NK-92 (cell line): ENCODE measurements around the gene IGF2BP1.

ENCODE experiments used
- DNase-seq: peaks from one replicate; lab custom pipeline; 2025; ENCODE audit not compliant: unreplicated experiment; lab: John Stamatoyannopoulos, UW

Gene IGF2BP1

DNA sequence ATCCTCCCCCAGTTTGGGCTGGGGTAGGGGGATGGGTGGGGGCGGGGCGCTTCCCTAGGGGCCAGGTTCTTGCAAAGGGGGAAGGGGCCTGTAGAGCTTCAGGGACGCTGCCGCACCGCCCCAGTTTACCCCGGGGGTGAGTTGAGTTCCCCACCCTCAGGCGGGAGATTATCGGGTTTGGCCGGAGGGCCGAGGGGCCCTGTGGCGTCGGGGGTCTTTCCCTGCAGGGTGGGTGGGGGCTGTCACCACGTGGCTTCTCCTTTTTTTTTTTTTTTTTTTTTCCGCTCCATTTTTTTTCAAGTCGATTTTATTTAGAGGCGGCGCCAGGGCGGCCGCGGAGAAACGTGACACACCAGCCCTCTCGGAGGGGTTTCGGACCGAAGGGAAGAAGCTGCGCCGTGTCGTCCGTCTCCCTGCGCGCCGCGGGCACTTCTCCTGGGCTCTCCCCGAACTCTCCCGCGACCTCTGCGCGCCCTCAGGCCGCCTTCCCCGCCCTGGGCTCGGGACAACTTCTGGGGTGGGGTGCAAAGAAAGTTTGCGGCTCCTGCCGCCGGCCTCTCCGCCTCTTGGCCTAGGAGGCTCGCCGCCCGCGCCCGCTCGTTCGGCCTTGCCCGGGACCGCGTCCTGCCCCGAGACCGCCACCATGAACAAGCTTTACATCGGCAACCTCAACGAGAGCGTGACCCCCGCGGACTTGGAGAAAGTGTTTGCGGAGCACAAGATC is at the start of gene IGF2BP1:
TSS of gene IGF2BP1 (plus strand) at position 283 of the 724 bp plus-strand sequence. CDS start at position 644, 361 bp downstream.
- DNase-seq = no peak

DNA sequence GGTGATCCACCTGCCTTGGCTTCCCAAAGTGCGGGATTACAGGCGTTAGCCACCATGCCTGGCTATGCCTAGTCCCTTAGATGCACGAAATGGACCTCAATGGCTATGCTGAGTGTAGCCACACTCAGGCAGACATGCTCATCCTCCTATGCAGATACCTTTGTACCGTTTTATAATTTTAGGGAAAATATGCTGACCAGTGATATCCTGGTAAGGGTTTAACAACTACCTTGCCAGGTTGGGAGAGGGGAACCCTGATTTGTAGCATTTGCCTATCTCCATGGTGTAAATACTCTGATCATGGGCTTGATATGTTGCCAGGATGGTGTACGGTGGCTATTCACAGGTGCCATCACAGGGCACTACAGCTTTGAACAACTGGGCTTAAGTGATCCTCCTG is 45.6 kb upstream of the IGF2BP1 start:
- no peak for DNase-seq

DNA sequence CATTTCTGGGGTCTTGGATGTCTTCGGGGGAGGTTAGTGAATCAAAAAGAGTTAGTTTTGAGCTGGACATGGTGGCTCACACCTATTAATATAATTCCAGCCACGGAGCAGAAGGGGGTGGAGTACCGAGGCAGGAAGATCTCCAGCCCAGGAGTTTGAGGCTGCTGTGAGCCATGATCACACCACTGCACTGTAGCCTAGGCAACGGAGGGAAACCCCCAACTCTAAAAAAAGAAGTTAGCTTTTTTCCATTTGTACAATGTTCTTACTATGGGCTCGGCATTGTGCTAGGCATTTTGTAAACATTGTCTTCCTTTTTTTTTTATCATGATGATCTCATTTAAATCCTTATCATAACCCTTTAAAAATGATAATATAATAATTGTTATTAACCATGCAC is 44.3 kb upstream of the IGF2BP1 start:
- no peak for DNase-seq

- no peak for DNase-seq
Observed at GRCh38 chr17:48954300-48954755, 42.9 kb upstream of the IGF2BP1 start.

DNA sequence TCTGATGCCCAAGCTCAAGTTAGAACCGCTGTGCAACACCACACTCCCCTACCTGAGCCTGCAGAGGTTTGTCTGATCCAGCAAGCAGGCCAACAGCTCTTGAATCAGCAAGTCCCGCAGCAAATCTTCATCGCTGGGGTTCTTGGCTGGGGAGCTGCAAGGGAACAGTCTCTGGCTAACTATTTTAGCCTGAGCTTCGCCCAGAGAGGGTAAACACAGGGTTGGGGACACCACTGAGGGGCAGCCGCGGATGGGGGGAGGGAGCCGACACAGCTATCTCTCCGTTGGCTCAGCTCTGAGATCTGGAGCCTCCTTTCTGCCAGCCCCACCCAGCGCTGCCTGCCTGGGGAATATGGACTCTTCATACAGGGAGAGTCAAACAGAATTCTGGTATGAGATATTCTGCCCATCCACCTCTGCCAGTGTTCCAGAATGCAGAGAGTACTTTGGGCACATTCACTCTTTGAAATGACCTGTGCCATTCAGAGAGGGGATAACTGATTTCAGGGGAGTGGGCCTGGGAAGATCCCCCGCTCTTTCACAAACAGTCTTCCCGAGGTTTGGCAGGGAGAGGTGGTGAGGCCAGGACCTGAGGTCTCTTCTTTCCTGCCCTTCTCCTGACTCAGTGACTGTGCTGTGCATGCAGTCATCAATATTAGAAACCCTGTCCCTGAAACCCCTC is 36.2 kb upstream of the IGF2BP1 start:
- DNase-seq = no peak

- DNase-seq = no peak
Observed at GRCh38 chr17:48961516-48962233, 35.5 kb upstream of the IGF2BP1 start.

DNA sequence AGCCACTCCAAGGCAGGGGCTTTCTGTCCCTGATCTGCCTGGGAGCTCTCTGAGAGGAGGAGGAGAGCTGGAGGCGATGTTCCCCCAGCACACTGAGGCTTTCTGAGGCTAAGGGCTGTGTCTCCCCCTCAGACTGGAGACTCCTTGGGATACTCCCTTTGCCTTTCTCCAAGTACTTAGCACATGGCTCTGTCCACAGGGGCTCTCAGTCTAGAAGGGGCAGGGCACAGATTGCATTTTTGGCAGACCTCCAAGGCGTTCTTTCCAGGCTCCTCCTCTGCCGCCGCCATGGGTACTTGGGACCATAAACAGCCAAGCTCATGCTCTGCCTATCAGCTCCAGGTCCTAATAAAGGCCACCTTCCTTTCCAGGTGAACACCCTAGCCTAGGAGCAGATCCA is 27.0 kb upstream of the IGF2BP1 start:
- DNase-seq = no peak

GRCh38 chr17:48970865-48971687 is 26.1 kb upstream of the IGF2BP1 start:
- DNase-seq = no peak

GRCh38 chr17:48972749-48973097 is 24.5 kb upstream of the IGF2BP1 start:
- DNase-seq = no peak

GRCh38 chr17:48973806-48974205 is 23.4 kb upstream of the IGF2BP1 start:
- no peak for DNase-seq

DNA sequence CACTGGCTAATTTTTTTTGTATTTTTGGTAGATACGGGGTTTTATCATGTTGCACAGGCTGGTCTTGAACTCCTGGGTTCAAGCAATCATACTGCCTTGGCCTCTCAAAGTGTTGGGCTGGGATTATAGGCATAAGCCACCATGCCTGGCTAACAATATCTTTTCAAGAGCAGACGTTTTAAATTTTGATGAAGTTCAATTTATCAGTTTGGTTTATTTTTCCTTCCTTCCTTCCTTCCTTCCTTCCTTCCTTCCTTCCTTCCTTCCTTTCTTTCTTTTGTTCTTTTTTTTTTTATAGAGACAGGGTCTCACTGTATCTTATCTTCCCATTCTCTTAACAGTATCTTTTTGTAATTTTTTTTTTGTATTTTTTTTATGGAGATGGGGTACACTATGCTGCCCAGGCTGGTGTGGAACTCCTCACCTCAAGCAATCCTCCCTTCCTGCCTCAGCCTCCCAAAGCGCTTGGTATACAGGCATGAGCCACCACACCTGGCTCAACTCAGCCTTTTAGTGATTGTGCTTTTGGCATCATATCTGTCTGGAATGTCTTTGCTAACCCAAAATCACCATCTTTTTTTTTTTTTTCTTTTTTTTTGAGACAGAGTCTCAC is 15.2 kb upstream of the IGF2BP1 start:
- no peak for DNase-seq

GRCh38 chr17:48985436-48986245 is 11.5 kb upstream of the IGF2BP1 start:
- DNase-seq = no peak

DNA sequence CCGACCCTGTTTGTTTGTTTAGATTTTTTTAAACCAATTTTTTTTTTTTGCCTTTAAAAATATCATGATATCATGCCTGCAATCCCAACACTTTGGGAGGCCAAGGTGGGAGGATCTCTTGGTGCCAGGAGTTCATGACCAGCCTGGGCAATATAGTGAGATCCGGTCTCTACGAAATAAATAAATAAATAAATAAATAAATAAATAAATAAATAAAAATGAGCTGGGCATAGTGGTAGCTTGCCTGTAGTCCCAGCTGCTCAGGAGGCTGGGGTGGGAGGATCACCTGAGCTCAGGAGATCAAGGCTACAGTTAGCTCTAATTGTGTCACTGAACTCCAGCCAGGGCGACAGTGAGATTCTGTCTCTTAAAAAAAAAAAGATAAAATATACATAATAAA is 8.1 kb upstream of the IGF2BP1 start:
- no peak for DNase-seq

DNA sequence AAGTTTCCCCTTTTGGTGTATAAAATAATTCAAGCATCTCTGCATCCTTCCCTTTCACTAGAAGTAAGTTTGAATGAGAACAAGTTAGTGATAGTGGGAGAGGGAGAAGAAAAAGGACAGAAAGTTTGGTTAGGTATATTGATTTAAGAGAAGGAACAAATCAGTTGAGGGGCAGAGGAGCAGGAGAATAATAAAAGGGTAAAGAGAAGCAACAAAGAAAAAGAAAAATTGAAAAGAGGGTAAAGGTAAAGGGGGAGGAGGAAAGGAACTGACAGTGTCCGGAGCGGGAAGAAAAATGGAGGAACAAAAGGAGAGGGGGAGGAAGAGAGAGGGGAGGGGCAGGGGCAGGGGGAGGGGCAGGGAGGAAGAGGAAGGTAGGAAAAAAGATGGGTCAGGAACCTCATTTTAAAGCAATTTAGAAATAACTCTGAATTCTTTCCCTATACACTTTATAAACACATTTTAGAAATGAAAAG is 6.3 kb upstream of the IGF2BP1 start:
- no peak for DNase-seq

GRCh38 chr17:48992444-48992843 is 4.7 kb upstream of the IGF2BP1 start:
- no peak for DNase-seq

DNA sequence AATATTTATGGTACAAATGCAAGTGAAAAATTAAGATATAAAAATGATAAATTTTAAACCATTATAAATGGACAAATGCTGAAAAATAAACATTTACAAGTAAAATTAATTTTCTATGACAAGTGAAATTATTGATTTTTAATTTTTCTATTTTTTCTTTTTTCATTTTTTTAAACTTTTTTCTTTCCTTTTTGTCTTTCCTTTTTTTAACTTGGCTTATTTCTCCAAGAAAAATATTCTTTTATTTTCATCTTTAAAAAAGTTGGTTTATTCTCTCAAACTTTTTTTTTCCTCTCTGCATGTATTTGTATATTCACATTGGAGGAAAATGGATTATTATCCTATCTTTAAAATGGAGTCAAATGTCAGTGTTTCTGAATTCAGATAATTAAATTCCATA is 3.9 kb upstream of the IGF2BP1 start:
- no peak for DNase-seq

DNA sequence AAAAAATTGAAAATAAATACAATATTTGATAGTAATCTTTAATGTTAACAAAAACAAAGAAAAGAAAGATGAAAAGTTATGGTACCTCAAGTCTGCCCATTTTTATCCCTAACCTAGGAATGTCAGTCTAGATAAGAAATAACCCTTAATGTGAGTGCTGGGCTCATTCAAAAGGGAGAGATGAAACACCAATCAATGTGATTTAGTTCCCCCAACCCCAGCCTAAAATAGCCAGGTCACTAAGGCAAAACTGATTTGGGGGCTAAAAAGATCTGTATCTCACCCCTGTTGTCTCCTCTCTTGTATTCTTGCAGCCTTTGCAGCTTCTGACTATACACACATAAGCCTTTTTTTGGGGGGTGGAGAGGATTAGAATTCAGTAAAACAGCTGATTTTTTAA is 3.2 kb upstream of the IGF2BP1 start:
- no peak for DNase-seq

GRCh38 chr17:48994549-48995303 is 2.5 kb upstream of the IGF2BP1 start:
- no peak for DNase-seq
